ENCODE data around the gene MMEL1.

- no peak for TF ChIP-seq CTCF (IDR thresholded peaks at IDR 0.05)
- TF ChIP-seq POLR2A (IDR thresholded peaks at IDR 0.05) = no peak
Observed at GRCh38 chr1:2644171-2644570, 11.4 kb upstream of the MMEL1 start.

Data from testis (tissue), 2 donors.